ENCODE measurements around the gene IL32.
A peak's percentile ranks its signal among the peaks of the same experiment; 100 is the strongest.

Gene IL32

GRCh38 chr16:3088925-3089716 lies 23.7 kb downstream of the IL32 start:
- DNase-seq (ENCODE audit: low read depth in 1 of 2, low spot score in 1 of 2) = no peak

- no peak for DNase-seq (ENCODE audit: low read depth in 1 of 2, low spot score in 1 of 2)
Observed at GRCh38 chr16:3089717-3090592, 24.5 kb downstream of the IL32 start.

GRCh38 chr16:3091551-3091950 lies 26.1 kb downstream of the IL32 start:
- no peak for DNase-seq (ENCODE audit: low read depth in 1 of 2, low spot score in 1 of 2)

- no peak for DNase-seq (ENCODE audit: low read depth in 1 of 2, low spot score in 1 of 2)
Observed at GRCh38 chr16:3092501-3092941, 27.1 kb downstream of the IL32 start.

GRCh38 chr16:3094289-3095027 lies 29.0 kb downstream of the IL32 start:
- no peak for DNase-seq (ENCODE audit: low read depth in 1 of 2, low spot score in 1 of 2)

- peak in 1 of 2 donors; percentile 36 for DNase-seq (ENCODE audit: low read depth in 1 of 2, low spot score in 1 of 2)
Observed at GRCh38 chr16:3095869-3096268, 30.4 kb downstream of the IL32 start.

- no peak for DNase-seq (ENCODE audit: low read depth in 1 of 2, low spot score in 1 of 2)
Observed at GRCh38 chr16:3096362-3096761, 30.9 kb downstream of the IL32 start.

GRCh38 chr16:3097266-3097665 lies 31.8 kb downstream of the IL32 start:
- DNase-seq (ENCODE audit: low read depth in 1 of 2, low spot score in 1 of 2) = no peak

- DNase-seq (ENCODE audit: low read depth in 1 of 2, low spot score in 1 of 2) = no peak
Observed at GRCh38 chr16:3098459-3099394, 33.3 kb downstream of the IL32 start, which contains the start of gene ZSCAN10. Gene ZSCAN10, minus strand, starts transcription at chr16:3099294. Its CDS starts 6,357 bp downstream, at chr16:3092937.

- no peak for DNase-seq (ENCODE audit: low read depth in 1 of 2, low spot score in 1 of 2)
Observed at GRCh38 chr16:3099395-3099731, 33.9 kb downstream of the IL32 start.

- DNase-seq (ENCODE audit: low read depth in 1 of 2, low spot score in 1 of 2) = peak; percentile 84 to 86
Observed at GRCh38 chr16:3099732-3100499, 34.5 kb downstream of the IL32 start.

- no peak for DNase-seq (ENCODE audit: low read depth in 1 of 2, low spot score in 1 of 2)
Observed at GRCh38 chr16:3101018-3101840, 35.8 kb downstream of the IL32 start.

GRCh38 chr16:3101841-3102470 lies 36.5 kb downstream of the IL32 start:
- no peak for DNase-seq (ENCODE audit: low read depth in 1 of 2, low spot score in 1 of 2)

GRCh38 chr16:3106205-3106928 lies 40.9 kb downstream of the IL32 start:
- peak; percentile 77 to 87 for DNase-seq (ENCODE audit: low read depth in 1 of 2, low spot score in 1 of 2)

- no peak for DNase-seq (ENCODE audit: low read depth in 1 of 2, low spot score in 1 of 2)
Observed at GRCh38 chr16:3112058-3112880, 46.8 kb downstream of the IL32 start, which contains the start of gene ZNF205. Gene ZNF205, plus strand, starts transcription at chr16:3112586. Its CDS starts 845 bp downstream, at chr16:3113431.

GRCh38 chr16:3112881-3113574 lies 47.6 kb downstream of the IL32 start:
- DNase-seq (ENCODE audit: low read depth in 1 of 2, low spot score in 1 of 2) = no peak

All from activated T-helper 1 cell treated with anti-CD3 and anti-CD28 coated beads, Interleukin-2, amount 50 U/mL, for 16 hours (primary cell).